Limb (tissue), 2 donors: ENCODE results near the gene LSP1.

Experiments used
- DNase-seq, 2 donors: peaks; one replicate each; pipeline ENCODE4 v3.0.0-alpha.2; 2016; ENCODE audit errors: extremely low spot score in 2 of 2

The LSP1 gene

GRCh38 chr11:1837171-1838076 lies 15.5 kb upstream of the LSP1 start:
- peak; percentile 88 to 91 for DNase-seq

DNA sequence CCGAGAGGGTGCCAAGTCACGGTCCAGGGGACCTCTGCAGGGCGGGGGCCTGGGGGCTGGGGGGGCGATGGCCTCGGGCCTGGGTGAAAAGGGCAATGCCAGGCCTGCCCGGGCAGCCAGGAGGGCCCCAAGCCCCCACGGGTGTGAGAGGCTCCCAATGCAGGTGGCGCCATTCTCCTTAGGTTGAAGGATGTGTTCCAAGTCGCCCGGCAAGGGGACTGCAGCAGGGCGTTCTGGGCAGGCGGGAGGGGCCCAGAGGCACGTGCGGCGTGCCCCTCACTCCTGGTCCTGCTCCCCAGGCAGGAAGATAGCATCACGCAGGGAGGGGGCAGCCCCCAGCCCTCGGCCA lies 14.8 kb upstream of the LSP1 start:
- no peak for DNase-seq

- DNase-seq: no peak
These were observed 14.3 kb upstream of the LSP1 start, which contains the start of gene TNNI2 for GRCh38 chr11:1838426-1839144. Gene TNNI2, plus strand, starts transcription at chr11:1838981. Its CDS starts 716 bp downstream, at chr11:1839697.

- DNase-seq: no peak
These were observed 13.5 kb upstream of the LSP1 start for GRCh38 chr11:1839204-1839923.

GRCh38 chr11:1839924-1840779 lies 12.7 kb upstream of the LSP1 start:
- no peak for DNase-seq

DNA sequence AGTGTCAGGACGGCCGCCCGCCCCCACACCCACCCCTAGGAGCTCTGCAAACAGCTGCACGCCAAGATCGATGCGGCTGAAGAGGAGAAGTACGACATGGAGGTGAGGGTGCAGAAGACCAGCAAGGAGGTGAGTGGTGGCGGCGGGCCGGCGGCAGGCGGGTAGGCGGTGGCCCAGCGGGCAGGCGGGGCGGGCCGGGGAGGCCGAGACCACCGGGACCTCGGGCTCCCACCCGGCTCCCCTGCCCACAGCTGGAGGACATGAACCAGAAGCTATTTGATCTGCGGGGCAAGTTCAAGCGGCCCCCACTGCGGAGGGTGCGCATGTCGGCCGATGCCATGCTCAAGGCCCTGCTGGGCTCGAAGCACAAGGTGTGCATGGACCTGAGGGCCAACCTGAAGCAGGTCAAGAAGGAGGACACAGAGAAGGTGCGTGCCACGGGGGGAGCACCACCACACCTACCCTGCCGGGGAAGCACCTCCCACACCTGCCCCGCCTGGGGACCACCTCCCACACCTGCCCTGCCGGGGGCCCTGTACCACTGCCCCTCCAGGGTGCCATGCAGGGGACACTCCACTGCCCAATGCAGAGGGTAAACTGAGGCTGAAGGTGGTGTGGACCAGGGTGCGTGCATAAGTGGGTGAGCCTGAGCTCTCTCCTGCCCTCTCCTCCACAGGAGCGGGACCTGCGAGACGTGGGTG lies 12.0 kb upstream of the LSP1 start:
- DNase-seq: no peak

GRCh38 chr11:1841511-1842148 lies 11.3 kb upstream of the LSP1 start:
- DNase-seq: no peak

DNA sequence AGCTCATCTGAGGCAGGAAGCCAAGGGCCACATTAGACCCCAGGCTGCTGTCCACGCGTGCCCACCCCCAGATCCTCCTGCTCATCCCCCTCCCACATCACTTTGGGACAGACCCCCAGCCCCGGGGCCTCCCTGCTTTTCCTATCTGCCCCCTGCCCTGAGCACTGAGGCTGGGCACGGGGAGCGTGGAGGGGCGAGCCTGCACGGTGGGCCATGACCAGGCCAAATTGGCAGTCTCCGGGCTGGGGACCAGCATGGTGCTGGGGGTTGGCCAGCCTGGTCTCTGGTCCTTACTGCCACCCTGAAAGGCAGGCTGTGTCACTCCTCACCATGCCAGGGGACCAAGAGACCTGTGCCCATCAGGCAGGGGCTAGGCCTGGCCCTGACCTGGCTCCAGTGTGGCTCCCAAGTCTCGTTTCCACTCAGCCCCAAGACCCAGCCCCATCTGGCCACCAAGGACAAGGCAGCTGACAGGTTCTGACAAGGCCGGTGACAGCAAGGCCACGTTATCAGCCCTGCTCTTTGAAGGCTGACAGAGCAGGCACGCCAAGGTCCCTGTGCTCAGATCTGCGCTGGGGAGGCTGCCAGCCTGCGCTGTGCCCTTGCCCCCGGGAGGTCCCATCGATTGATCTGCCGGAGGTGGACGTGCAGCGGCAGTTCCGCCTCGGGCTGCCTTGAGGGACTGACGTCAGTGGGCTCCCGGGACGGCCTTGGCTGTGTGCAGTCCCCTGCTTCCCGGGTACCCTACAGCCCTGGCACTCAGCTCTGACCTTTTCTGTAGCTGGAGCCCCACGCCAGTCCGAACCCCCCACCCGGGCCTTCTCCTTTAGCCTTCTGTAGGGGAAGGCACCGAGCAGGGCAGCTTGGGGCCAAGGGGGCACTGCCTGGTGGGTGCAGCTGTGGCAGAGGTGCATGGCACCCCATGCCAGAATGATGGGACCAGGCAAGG lies 10.5 kb upstream of the LSP1 start:
- DNase-seq: no peak

GRCh38 chr11:1843098-1843473 lies 9.8 kb upstream of the LSP1 start:
- DNase-seq: no peak

- no peak for DNase-seq
These were observed 9.1 kb upstream of the LSP1 start for GRCh38 chr11:1843796-1844195.

DNA sequence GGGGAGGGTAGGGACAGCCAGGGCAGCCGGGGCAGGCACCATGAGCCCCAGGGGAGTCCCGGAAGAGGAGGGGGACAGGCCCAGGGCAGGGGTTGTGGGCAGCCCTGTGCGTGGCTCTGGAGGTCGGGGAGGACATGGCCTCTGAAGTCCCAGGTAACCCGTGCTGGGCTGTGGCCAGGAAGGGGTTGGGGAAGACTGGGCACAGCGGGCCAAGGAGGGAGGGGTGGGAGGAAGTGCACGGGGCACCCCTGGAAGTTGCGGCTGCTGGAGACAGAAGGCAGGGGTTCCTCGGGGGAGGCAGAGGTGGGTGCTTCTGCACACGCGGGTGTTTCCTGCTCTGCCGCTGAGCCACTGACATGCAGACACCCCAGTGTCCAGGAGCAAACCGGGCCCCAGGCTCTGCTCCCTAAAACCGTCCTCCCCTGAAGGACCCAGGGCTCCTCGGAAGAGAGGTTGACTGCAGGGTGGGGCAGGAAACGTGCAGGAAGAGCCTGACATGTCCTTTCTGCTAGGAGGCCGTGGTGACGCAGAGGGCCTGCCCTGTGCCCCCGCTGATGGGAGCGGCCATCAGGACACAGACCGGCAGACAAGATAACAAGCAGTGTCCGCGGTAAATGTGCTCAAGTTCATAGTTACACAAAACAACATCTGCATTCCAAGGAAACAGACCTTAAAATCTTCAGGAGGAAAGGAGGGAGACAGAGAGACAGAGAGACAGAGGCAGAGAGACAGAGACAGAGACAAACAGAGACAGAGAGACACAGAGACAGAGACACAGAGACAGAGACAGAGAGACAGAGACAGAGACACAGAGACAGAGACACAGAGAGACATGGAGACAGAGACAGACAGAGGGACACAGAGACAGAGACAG lies 8.4 kb upstream of the LSP1 start:
- DNase-seq: no peak

DNA sequence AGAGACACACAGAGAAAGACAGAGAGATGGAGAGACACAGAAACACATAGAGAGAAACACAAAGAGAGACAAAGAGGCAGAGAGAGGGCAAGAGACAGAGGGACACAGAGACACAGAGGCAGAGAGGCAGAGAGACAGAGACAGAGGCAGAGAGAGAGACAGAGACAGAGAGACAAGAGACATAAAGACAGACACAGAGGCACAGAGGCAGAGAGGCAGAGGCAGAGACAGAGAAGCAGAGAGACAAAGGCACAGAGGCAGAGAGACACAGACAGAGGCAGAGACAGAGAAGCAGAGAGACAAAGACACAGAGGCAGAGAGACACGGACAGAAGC lies 7.8 kb upstream of the LSP1 start:
- DNase-seq: no peak

DNA sequence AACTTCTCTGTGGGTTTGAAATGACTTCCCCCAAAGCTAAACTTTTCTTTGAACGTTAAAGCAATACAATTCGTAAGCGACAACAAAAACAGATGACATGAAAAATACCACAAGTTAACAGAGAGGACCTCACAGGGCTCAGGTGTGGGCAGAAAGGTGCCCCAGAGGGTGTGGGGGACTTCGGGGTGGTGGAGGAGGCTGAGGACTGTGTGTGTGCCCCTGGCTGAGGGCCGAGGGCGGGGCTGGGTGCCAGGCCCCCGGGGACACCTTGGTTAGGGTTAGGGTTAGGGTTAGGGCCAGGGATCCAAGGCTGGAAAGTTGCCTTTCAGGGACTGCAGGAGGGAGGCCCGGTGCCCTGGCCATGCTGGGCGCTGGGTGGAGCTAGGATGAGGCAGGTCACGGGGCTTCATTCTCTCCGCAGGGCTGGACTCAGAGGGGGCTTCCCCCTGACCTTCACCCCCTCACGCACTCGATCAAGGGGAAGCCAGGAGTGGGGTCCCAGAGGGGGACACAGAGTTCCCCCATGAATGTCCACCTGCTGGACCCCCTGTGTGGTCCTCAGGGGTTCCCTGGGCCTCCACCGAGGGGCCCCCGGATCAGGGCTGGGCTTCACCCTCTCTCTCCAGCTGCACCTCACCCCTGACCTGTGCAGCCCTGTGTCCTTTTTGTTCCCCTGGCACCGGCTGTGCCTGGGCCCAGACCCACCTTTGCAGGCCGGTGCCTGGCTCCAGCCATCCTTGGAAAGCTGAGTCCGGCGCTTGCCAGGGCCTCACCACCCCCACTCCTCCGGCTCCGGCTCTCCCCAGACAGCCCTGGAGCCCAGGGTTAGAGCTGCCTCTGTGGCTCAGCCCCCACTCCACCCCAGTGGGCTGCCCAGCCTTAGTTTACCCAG lies 7.1 kb upstream of the LSP1 start:
- no peak for DNase-seq

DNA sequence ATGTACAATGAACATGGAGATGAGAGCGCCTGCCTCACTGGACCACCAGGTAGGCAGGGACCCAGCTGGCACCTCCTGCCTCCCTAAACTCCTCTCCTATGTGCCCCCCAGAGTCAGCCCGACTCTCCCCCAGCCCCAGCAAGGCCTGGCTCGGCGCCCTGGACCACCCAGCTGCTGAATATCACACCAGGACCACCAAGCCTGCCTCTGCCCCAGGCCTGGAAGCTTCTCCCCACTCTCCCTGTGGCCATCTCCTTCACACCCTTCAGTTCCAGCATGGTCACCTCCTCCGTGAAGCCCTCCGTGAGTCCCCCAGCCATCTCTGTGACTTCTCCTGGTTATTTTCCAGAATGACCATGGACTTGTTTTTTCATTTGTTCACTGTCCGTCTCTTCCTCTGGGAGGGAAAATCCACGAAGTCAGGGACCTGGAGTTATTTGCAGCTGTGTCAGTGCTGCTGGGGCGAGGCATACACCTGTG lies 6.4 kb upstream of the LSP1 start:
- DNase-seq: no peak

DNA sequence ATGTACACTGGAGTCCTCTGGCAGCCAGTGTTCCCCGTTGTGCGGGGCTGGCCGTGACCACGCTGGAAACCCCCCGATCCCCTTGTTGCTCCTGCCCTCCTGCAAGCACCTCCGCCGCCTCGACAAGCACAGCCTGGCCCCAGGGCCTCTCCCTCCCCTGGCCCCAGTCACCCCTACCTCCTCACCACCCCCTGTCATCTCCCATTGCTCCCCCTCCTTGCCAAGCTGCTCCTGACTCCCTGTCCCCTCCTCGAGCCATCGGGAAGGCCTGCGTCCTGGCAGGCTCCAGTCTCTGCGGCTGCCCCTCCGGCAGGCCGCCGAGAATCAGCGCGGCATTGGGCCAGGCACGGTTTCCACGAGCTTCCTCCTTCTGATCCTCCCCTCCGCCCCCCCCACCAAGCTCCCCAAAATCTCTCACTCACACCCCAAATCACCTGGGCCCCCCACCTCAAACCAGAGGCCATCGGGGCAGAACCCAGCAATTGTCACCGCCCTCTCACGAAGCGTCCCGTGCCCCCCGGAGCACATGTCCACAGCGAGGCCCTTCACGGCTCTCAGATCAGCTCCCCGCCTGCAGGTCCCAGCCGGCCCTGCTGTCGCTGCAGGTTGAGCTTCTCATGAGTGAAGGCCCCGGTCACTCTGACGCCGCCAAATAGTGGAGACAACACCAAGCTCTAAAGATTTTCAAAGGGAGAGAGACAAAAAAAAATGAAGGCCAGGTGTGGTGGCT lies 5.7 kb upstream of the LSP1 start:
- no peak for DNase-seq

DNA sequence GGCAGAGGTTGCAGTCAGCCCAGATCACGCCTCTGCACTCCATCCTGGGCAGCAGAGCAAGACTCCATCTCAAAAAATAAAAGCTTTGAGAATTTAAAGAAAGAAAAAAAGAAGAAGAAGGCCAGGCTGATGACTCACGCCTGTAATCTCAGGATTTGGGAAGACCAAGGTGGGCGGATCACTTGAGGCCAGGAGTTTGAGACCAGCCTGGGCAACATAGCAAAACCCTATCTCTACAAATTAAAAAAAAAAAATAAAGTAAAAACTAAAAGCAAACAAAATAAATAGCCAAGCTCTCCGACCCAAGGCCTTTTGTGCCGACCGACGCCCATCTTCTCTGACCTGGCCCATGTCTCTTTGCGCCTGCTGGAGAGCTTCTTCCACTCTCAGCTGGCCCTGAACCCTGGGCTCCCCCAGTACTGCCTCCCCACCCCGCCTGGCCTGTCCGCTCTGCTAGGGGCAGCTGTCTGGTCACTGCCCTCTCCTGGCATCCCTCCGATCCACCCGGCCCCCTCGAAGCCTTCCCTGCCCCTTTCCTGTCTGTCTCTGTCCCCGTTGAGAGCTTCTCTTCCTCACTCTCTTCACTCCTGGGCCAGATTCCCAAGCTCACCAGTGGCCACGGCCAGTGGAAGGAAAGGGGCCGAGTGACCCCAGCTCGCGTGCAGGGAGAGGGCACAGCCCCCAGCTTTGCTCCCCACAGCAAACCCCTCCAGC lies 4.8 kb upstream of the LSP1 start:
- DNase-seq: no peak
